ENCODE data around the gene RANBP9.

RANBP9 gene

GRCh38 chr6:13648850-13649249 is 62.8 kb downstream of the RANBP9 start:
- H4K91ac ChIP-seq (ENCODE audit: low read depth, low read length, poor library complexity) = no peak overlapping the region
- H3K23ac ChIP-seq (ENCODE audit: low read depth, low read length, poor library complexity) = no peak overlapping the region
- H3K4me2 ChIP-seq (ENCODE audit: insufficient read depth, low read length, poor library complexity, severe bottlenecking) = no peak overlapping the region
- H3K27me3 ChIP-seq (ENCODE audit: control insufficient read depth in 3 of 3, insufficient read depth in 3 of 3, low read depth in 1 of 3, low read length in 3 of 3) = no peaks in the 10 kb centered on the region
- no peak overlapping the region for H2BK12ac ChIP-seq (ENCODE audit: low read length)
- no peak overlapping the region for H3K4ac ChIP-seq (ENCODE audit: low read length)
- no peak overlapping the region for H2BK120ac ChIP-seq (ENCODE audit: low read depth, low read length)
- no peaks in the 10 kb centered on the region for H3K9me3 ChIP-seq (replicated peaks in 1 of 2; ENCODE audit: control insufficient read depth in 2 of 2, insufficient read depth in 1 of 2, low read depth in 1 of 2, low read length in 2 of 2)
- no peak overlapping the region for H4K8ac ChIP-seq (ENCODE audit: low read depth, low read length)
- no peak overlapping the region for H3K27ac ChIP-seq (replicated peaks; ENCODE audit: low read length)
- H3K18ac ChIP-seq (ENCODE audit: low read length) = no peak overlapping the region
- no peak for DNase-seq (ENCODE audit: low spot score)
- H3K4me3 ChIP-seq (ENCODE audit: low read length in 2 of 2) = no peak overlapping the region
- H2AFZ ChIP-seq (ENCODE audit: low read length) = no peak overlapping the region
- no peak overlapping the region for H2AK5ac ChIP-seq (ENCODE audit: low read depth, low read length)
- H3K14ac ChIP-seq (ENCODE audit: low read length) = no peak overlapping the region
- H2BK15ac ChIP-seq (ENCODE audit: low read length) = no peak overlapping the region
- peaks cover 2 to 59% of the 10 kb centered on the region in 2 donors for H3K36me3 ChIP-seq (replicated peaks in 1 of 2; ENCODE audit: control insufficient read depth in 2 of 2, insufficient read depth in 2 of 2, low read length in 2 of 2)
- no peaks in the 10 kb centered on the region for H3K4me1 ChIP-seq (ENCODE audit: control insufficient read depth in 2 of 2, insufficient read depth in 1 of 2, low read depth in 1 of 2, low read length in 2 of 2)
- no peaks in the 10 kb centered on the region for H3K79me1 ChIP-seq (ENCODE audit: low read depth, low read length)
- no peak overlapping the region for H2BK5ac ChIP-seq (ENCODE audit: low read length)
- no peak overlapping the region for H3K9ac ChIP-seq (ENCODE audit: low read depth, low read length, poor library complexity)

- H4K8ac ChIP-seq (ENCODE audit: low read depth, low read length) = no peak overlapping the region
Observed at GRCh38 chr6:13643125-13643524, 68.5 kb downstream of the RANBP9 start.

GRCh38 chr6:13641315-13641714 is 70.3 kb downstream of the RANBP9 start:
- H2BK12ac ChIP-seq (ENCODE audit: low read length) = no peak overlapping the region
- no peak overlapping the region for H3K4me2 ChIP-seq (ENCODE audit: insufficient read depth, low read length, poor library complexity, severe bottlenecking)
- no peak overlapping the region for H2AFZ ChIP-seq (ENCODE audit: low read length)
- H3K23ac ChIP-seq (ENCODE audit: low read depth, low read length, poor library complexity) = no peak overlapping the region
- H2BK120ac ChIP-seq (ENCODE audit: low read depth, low read length) = no peak overlapping the region
- H3K9ac ChIP-seq (ENCODE audit: low read depth, low read length, poor library complexity) = no peak overlapping the region
- no peak overlapping the region for H3K4me3 ChIP-seq (ENCODE audit: low read length in 2 of 2)
- no peaks in the 10 kb centered on the region for H3K9me3 ChIP-seq (replicated peaks in 1 of 2; ENCODE audit: control insufficient read depth in 2 of 2, insufficient read depth in 1 of 2, low read depth in 1 of 2, low read length in 2 of 2)
- H2BK5ac ChIP-seq (ENCODE audit: low read length) = no peak overlapping the region
- no peaks in the 10 kb centered on the region for H3K79me1 ChIP-seq (ENCODE audit: low read depth, low read length)
- no peaks in the 10 kb centered on the region for H3K27me3 ChIP-seq (ENCODE audit: control insufficient read depth in 3 of 3, insufficient read depth in 3 of 3, low read depth in 1 of 3, low read length in 3 of 3)
- no peak overlapping the region for H2AK5ac ChIP-seq (ENCODE audit: low read depth, low read length)
- WGBS, 2 donors (ENCODE audit: extremely low coverage in 2 of 2, insufficient read length in 2 of 2, insufficient replicate concordance in 1 of 2) = no CpG with 5 or more reads among the region's 5 CpGs
- no peak overlapping the region for H3K18ac ChIP-seq (ENCODE audit: low read length)
- no peak overlapping the region for H3K27ac ChIP-seq (replicated peaks; ENCODE audit: low read length)
- H3K4me1 ChIP-seq (ENCODE audit: control insufficient read depth in 2 of 2, insufficient read depth in 1 of 2, low read depth in 1 of 2, low read length in 2 of 2) = peaks cover 0 to 1% of the 10 kb centered on the region in 2 donors
- no peak overlapping the region for H3K14ac ChIP-seq (ENCODE audit: low read length)
- peaks cover 0 to 87% of the 10 kb centered on the region in 2 donors for H3K36me3 ChIP-seq (replicated peaks in 1 of 2; ENCODE audit: control insufficient read depth in 2 of 2, insufficient read depth in 2 of 2, low read length in 2 of 2)
- H3K4ac ChIP-seq (ENCODE audit: low read length) = no peak overlapping the region
- DNase-seq (ENCODE audit: low spot score) = no peak
- H4K91ac ChIP-seq (ENCODE audit: low read depth, low read length, poor library complexity) = no peak overlapping the region
- no peak overlapping the region for H2BK15ac ChIP-seq (ENCODE audit: low read length)
- H4K8ac ChIP-seq (ENCODE audit: low read depth, low read length) = no peak overlapping the region

More at GRCh38 chr6:13643125-13643524, 68.5 kb downstream of the RANBP9 start:
- H2BK120ac ChIP-seq (ENCODE audit: low read depth, low read length) = no peak overlapping the region
- no peaks in the 10 kb centered on the region for H3K4me1 ChIP-seq (ENCODE audit: control insufficient read depth in 2 of 2, insufficient read depth in 1 of 2, low read depth in 1 of 2, low read length in 2 of 2)
- no peaks in the 10 kb centered on the region for H3K79me1 ChIP-seq (ENCODE audit: low read depth, low read length)
- no peak overlapping the region for H3K4ac ChIP-seq (ENCODE audit: low read length)
- H4K91ac ChIP-seq (ENCODE audit: low read depth, low read length, poor library complexity) = no peak overlapping the region
- H3K27me3 ChIP-seq (ENCODE audit: control insufficient read depth in 3 of 3, insufficient read depth in 3 of 3, low read depth in 1 of 3, low read length in 3 of 3) = no peaks in the 10 kb centered on the region
- no peak overlapping the region for H3K4me3 ChIP-seq (ENCODE audit: low read length in 2 of 2)
- H2BK12ac ChIP-seq (ENCODE audit: low read length) = no peak overlapping the region
- no peak overlapping the region for H3K4me2 ChIP-seq (ENCODE audit: insufficient read depth, low read length, poor library complexity, severe bottlenecking)
- no peak overlapping the region for H3K18ac ChIP-seq (ENCODE audit: low read length)
- no peak overlapping the region for H2AFZ ChIP-seq (ENCODE audit: low read length)
- H3K9me3 ChIP-seq (replicated peaks in 1 of 2; ENCODE audit: control insufficient read depth in 2 of 2, insufficient read depth in 1 of 2, low read depth in 1 of 2, low read length in 2 of 2) = no peaks in the 10 kb centered on the region
- no CpG with 5 or more reads among the region's 3 CpGs for WGBS, 2 donors (ENCODE audit: extremely low coverage in 2 of 2, insufficient read length in 2 of 2, insufficient replicate concordance in 1 of 2)
- H3K23ac ChIP-seq (ENCODE audit: low read depth, low read length, poor library complexity) = no peak overlapping the region
- no peak overlapping the region for H2BK5ac ChIP-seq (ENCODE audit: low read length)
- no peak overlapping the region for H3K14ac ChIP-seq (ENCODE audit: low read length)
- H3K27ac ChIP-seq (replicated peaks; ENCODE audit: low read length) = no peak overlapping the region
- no peak overlapping the region for H3K9ac ChIP-seq (ENCODE audit: low read depth, low read length, poor library complexity)
- no peak overlapping the region for H2AK5ac ChIP-seq (ENCODE audit: low read depth, low read length)
- peaks cover 0 to 76% of the 10 kb centered on the region in 2 donors for H3K36me3 ChIP-seq (replicated peaks in 1 of 2; ENCODE audit: control insufficient read depth in 2 of 2, insufficient read depth in 2 of 2, low read length in 2 of 2)
- no peak overlapping the region for H2BK15ac ChIP-seq (ENCODE audit: low read length)
- DNase-seq (ENCODE audit: low spot score) = no peak

- Histone ChIP-seq H3K23ac (ENCODE audit: low read depth, low read length, poor library complexity) (no peak overlapping the region), H3K36me3 (replicated peaks in 1 of 2; ENCODE audit: control insufficient read depth in 2 of 2, insufficient read depth in 2 of 2, low read length in 2 of 2) (peaks cover 0 to 95% of the 10 kb centered on the region in 2 donors), H3K9me3 (replicated peaks in 1 of 2; ENCODE audit: control insufficient read depth in 2 of 2, insufficient read depth in 1 of 2, low read depth in 1 of 2, low read length in 2 of 2) (no peaks in the 10 kb centered on the region), H3K4me3 (ENCODE audit: low read length in 2 of 2) (no peak overlapping the region), H2AFZ (ENCODE audit: low read length) (no peak overlapping the region), H3K27ac (replicated peaks; ENCODE audit: low read length) (no peak overlapping the region), H4K8ac (ENCODE audit: low read depth, low read length) (no peak overlapping the region), H3K18ac (ENCODE audit: low read length) (no peak overlapping the region), H2BK5ac (ENCODE audit: low read length) (no peak overlapping the region), H3K14ac (ENCODE audit: low read length) (no peak overlapping the region), H3K4ac (ENCODE audit: low read length) (no peak overlapping the region), H2AK5ac (ENCODE audit: low read depth, low read length) (no peak overlapping the region), H2BK15ac (ENCODE audit: low read length) (no peak overlapping the region), H4K91ac (ENCODE audit: low read depth, low read length, poor library complexity) (no peak overlapping the region), H2BK120ac (ENCODE audit: low read depth, low read length) (no peak overlapping the region), H2BK12ac (ENCODE audit: low read length) (no peak overlapping the region), H3K27me3 (ENCODE audit: control insufficient read depth in 3 of 3, insufficient read depth in 3 of 3, low read depth in 1 of 3, low read length in 3 of 3) (no peaks in the 10 kb centered on the region), H3K4me1 (ENCODE audit: control insufficient read depth in 2 of 2, insufficient read depth in 1 of 2, low read depth in 1 of 2, low read length in 2 of 2) (peaks cover 0 to 5% of the 10 kb centered on the region in 2 donors), H3K79me1 (ENCODE audit: low read depth, low read length) (no peaks in the 10 kb centered on the region), H3K9ac (ENCODE audit: low read depth, low read length, poor library complexity) (no peak overlapping the region), H3K4me2 (ENCODE audit: insufficient read depth, low read length, poor library complexity, severe bottlenecking) (no peak overlapping the region)
- no peak for DNase-seq (ENCODE audit: low spot score)
- no CpG with 5 or more reads among the region's 4 CpGs for WGBS, 2 donors (ENCODE audit: extremely low coverage in 2 of 2, insufficient read length in 2 of 2, insufficient replicate concordance in 1 of 2)
Observed at GRCh38 chr6:13638626-13639025, 73.0 kb downstream of the RANBP9 start.

Data from neuronal stem cell (in vitro differentiated cells).